ENCODE results near the gene FGF7. TPM values are rescaled to one million over a fixed set of nuclear protein-coding genes. Genes with fewer than 3 reads are reported as not detected.
"Not testable (repeated sequence)": the region's sequence is repeated elsewhere in the genome, so short reads cannot be mapped to it uniquely, and the experiment has no call there.

FGF7 gene
- polyA plus RNA-seq, 1 donor from 2014 or later: 0.04 TPM

DNA sequence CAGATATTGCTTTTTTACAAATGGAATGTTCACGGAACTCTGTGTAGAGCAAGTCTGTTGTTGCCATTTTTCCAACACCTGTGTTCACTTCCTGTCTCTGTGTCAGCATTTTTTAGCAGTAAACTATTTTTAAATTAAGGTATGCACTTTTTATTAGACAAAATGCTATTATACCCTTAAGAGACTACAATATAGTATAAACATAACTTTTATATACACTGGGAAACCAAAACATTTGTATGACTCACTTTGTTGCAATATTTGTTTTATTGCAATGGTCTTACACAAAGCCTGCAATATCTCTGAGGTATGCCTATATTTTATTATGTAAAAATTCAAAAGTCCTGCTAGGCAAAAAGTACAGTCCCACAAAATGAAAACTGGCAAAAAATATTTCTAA, 39.8 kb upstream of the FGF7 start:
- Histone ChIP-seq H2AFZ (ENCODE audit: low read depth, low read length) (no peak overlapping the region), H3F3A (ENCODE audit: insufficient read depth, low read length, poor library complexity, severe bottlenecking) (no peaks in the 10 kb centered on the region), H3K9me3 (ENCODE audit: low read length) (no peaks in the 10 kb centered on the region), H3K9ac (ENCODE audit: low read length) (no peak overlapping the region), H3K27me3 (ENCODE audit: insufficient read depth, low read depth, low read length) (no peaks in the 10 kb centered on the region), H4K20me1 (ENCODE audit: insufficient read depth) (no peaks in the 10 kb centered on the region), H3K9me2 (ENCODE audit: insufficient read depth, low read length) (no peaks in the 10 kb centered on the region), H3K27ac (ENCODE audit: low read length) (no peak overlapping the region), H3K36me3 (ENCODE audit: insufficient read depth, low read length) (no peaks in the 10 kb centered on the region), H3K4me2 (ENCODE audit: low read length) (no peak overlapping the region), H3K79me2 (replicated peaks; ENCODE audit: insufficient read depth, low read length) (no peaks in the 10 kb centered on the region), H3K4me3 (ENCODE audit: low read length) (no peak overlapping the region)
- no peak for TF ChIP-seq RAD21 (conservative IDR thresholded peaks at IDR 0.05)
- TF ChIP-seq, protein P1, sequence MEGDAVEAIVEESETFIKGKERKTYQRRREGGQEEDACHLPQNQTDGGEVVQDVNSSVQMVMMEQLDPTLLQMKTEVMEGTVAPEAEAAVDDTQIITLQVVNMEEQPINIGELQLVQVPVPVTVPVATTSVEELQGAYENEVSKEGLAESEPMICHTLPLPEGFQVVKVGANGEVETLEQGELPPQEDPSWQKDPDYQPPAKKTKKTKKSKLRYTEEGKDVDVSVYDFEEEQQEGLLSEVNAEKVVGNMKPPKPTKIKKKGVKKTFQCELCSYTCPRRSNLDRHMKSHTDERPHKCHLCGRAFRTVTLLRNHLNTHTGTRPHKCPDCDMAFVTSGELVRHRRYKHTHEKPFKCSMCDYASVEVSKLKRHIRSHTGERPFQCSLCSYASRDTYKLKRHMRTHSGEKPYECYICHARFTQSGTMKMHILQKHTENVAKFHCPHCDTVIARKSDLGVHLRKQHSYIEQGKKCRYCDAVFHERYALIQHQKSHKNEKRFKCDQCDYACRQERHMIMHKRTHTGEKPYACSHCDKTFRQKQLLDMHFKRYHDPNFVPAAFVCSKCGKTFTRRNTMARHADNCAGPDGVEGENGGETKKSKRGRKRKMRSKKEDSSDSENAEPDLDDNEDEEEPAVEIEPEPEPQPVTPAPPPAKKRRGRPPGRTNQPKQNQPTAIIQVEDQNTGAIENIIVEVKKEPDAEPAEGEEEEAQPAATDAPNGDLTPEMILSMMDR (IDR thresholded peaks at IDR 0.05; ENCODE audit: poor library complexity, severe bottlenecking): no peak
- TF ChIP-seq EZH2 (IDR thresholded peaks at IDR 0.05; ENCODE audit: borderline replicate concordance, insufficient read depth, low read length, poor library complexity, severe bottlenecking): no peak
- TF ChIP-seq SMC3 (conservative IDR thresholded peaks at IDR 0.05; ENCODE audit: poor library complexity): no peak
- no peak for TF ChIP-seq TAF1 (IDR thresholded peaks at IDR 0.05; ENCODE audit: low read depth)
- no peak for TF ChIP-seq REST (IDR thresholded peaks at IDR 0.05; ENCODE audit: borderline replicate concordance)
- TF ChIP-seq POLR2AphosphoS5 (IDR thresholded peaks at IDR 0.05): no peak
- no peak for TF ChIP-seq EP300 (conservative IDR thresholded peaks at IDR 0.05; ENCODE audit: poor library complexity, severe bottlenecking)
- no peak for TF ChIP-seq MXI1 (conservative IDR thresholded peaks at IDR 0.05; ENCODE audit: poor library complexity, severe bottlenecking)

DNA sequence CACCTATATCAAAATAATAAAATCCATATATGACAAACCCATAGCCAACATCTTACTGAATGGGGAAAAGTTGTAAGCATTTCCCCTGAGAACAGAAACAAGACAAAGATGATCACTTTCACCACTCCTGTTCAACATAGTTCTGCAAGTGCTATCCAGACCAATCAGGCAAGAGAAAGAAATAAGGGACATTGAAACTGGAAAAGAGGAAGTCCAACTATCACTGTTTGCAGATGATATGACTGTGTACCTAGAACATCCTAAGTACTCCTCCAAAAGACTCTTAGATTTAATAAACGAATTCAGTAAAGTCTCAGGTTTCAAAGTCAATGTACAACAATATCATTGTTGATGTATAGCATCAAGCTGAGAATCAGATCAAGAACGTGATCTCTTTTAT, 35.6 kb upstream of the FGF7 start:
- H2AFZ ChIP-seq (ENCODE audit: low read depth, low read length): no peak overlapping the region
- TF ChIP-seq EZH2 (IDR thresholded peaks at IDR 0.05; ENCODE audit: borderline replicate concordance, insufficient read depth, low read length, poor library complexity, severe bottlenecking) (no peak), EP300 (conservative IDR thresholded peaks at IDR 0.05; ENCODE audit: poor library complexity, severe bottlenecking) (no peak), TAF1 (IDR thresholded peaks at IDR 0.05; ENCODE audit: low read depth) (no peak), MXI1 (conservative IDR thresholded peaks at IDR 0.05; ENCODE audit: poor library complexity, severe bottlenecking) (no peak), SMC3 (conservative IDR thresholded peaks at IDR 0.05; ENCODE audit: poor library complexity) (no peak), POLR2AphosphoS5 (IDR thresholded peaks at IDR 0.05) (no peak), REST (IDR thresholded peaks at IDR 0.05; ENCODE audit: borderline replicate concordance) (no peak), RAD21 (conservative IDR thresholded peaks at IDR 0.05) (no peak)
- TF ChIP-seq, protein P1 (IDR thresholded peaks at IDR 0.05; ENCODE audit: poor library complexity, severe bottlenecking): no peak
- H3K36me3 ChIP-seq (ENCODE audit: insufficient read depth, low read length): no peaks in the 10 kb centered on the region
- no peaks in the 10 kb centered on the region for H4K20me1 ChIP-seq (ENCODE audit: insufficient read depth)
- H3K4me3 ChIP-seq (ENCODE audit: low read length): no peak overlapping the region
- H3K4me2 ChIP-seq (ENCODE audit: low read length): no peak overlapping the region
- H3K27me3 ChIP-seq (ENCODE audit: insufficient read depth, low read depth, low read length): no peaks in the 10 kb centered on the region
- no peak overlapping the region for H3K27ac ChIP-seq (ENCODE audit: low read length)
- H3K79me2 ChIP-seq (replicated peaks; ENCODE audit: insufficient read depth, low read length): no peaks in the 10 kb centered on the region
- H3F3A ChIP-seq (ENCODE audit: insufficient read depth, low read length, poor library complexity, severe bottlenecking): no peaks in the 10 kb centered on the region
- no peak overlapping the region for H3K9ac ChIP-seq (ENCODE audit: low read length)
- no peaks in the 10 kb centered on the region for H3K9me3 ChIP-seq (ENCODE audit: low read length)
- H3K9me2 ChIP-seq (ENCODE audit: insufficient read depth, low read length): no peaks in the 10 kb centered on the region

- not testable (repeated sequence) for H2AFZ ChIP-seq (ENCODE audit: low read depth, low read length); H3F3A ChIP-seq (ENCODE audit: insufficient read depth, low read length, poor library complexity, severe bottlenecking); H3K9me2 ChIP-seq (ENCODE audit: insufficient read depth, low read length); H3K79me2 ChIP-seq (replicated peaks; ENCODE audit: insufficient read depth, low read length); H3K27me3 ChIP-seq (ENCODE audit: insufficient read depth, low read depth, low read length); H3K27ac ChIP-seq (ENCODE audit: low read length); H3K9ac ChIP-seq (ENCODE audit: low read length); H3K4me3 ChIP-seq (ENCODE audit: low read length); H4K20me1 ChIP-seq (ENCODE audit: insufficient read depth); H3K36me3 ChIP-seq (ENCODE audit: insufficient read depth, low read length); H3K9me3 ChIP-seq (ENCODE audit: low read length); H3K4me2 ChIP-seq (ENCODE audit: low read length)
Observed at GRCh38 chr15:49402515-49403296, 20.3 kb upstream of the FGF7 start.
